Activated naive CD8-positive, alpha-beta T cell treated with anti-CD3 and anti-CD28 coated beads for 36 hours (primary cell): ENCODE results near the gene SLC26A6. TPM values are rescaled to one million over a fixed set of nuclear protein-coding genes. Genes with fewer than 3 reads are reported as not detected.
A peak's percentile ranks its signal among the peaks of the same experiment; 100 is the strongest.

Source experiments
- DNase-seq: peaks from one replicate; pipeline ENCODE4 v3.0.0; 2021
- H3K27ac Mint-ChIP-seq: one replicate; pipeline ENCODE4 v1.8.0; 2022; ENCODE audit warnings: mild to moderate bottlenecking, moderate library complexity, mixed read lengths
- H3K27me3 Mint-ChIP-seq: one replicate; pipeline ENCODE4 v1.8.0; 2022; ENCODE audit warnings: mild to moderate bottlenecking, mixed read lengths
- H3K36me3 Mint-ChIP-seq: one replicate; pipeline ENCODE4 v1.8.0; 2021; ENCODE audit warnings: mild to moderate bottlenecking, mixed read lengths
- H3K4me1 Mint-ChIP-seq: one replicate; pipeline ENCODE4 v1.8.0; 2021; ENCODE audit warnings: mixed read lengths
- H3K4me3 Mint-ChIP-seq: one replicate; pipeline ENCODE4 v1.8.0; 2022; ENCODE audit warnings: mild to moderate bottlenecking, moderate library complexity, mixed read lengths
- H3K9me3 Mint-ChIP-seq: one replicate; pipeline ENCODE4 v1.8.0; 2022; ENCODE audit warnings: mixed read lengths
- total RNA-seq, 2 experiments: library from RNA; stranded (reverse); gene quantifications; one replicate each; pipeline ENCODE4 v1.2.3, GENCODE V29; 2021

SLC26A6 gene
- total RNA-seq, 2 experiments from 2014 or later = 16.6 to 18.4 TPM

DNA sequence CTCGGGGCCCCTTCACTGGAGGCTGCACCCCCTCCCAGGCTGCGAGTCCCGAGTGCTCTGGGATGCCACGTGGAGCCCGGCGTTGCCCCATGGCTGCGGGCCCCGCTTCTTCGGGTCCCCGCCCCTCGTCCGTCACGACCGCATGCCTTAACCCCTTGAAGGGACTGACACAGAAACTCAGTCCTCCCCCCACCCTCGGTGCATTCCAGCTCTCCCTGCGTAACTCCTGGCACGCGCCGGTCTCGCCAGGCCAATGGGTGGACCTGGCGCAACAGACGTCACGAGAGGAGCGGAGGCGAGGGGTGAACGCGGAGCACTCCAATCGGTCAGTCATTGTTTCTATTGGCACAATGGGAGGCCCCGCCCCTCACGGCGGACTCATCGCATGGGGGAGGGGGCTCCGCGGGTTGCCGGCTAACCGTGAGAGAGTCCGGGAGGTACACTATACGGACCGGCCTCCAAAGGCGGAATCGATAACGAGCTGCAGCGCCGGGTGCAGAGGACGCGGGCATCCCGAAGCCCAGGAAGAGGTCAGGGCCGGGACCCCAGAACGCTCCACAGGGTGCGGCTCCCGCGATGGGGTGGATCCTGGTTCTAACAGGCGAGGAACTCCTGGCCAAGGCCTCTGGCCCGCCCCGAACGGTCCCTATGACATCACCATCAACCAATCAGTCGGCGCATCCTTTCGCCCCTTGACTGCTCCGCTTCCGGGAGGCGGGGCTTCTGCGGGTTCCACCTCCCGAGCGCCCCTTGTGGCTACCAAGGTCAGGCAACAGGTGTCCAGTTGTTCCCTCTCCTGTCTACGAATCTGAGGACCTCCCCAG lies 28.4 kb upstream of the SLC26A6 start:
- H3K27ac Mint-ChIP-seq = peak overlapping the region; percentile 84
- peak overlapping the region; percentile 83 for H3K4me3 Mint-ChIP-seq
- peaks cover 43% of the 10 kb centered on the region for H3K27me3 Mint-ChIP-seq
- peaks cover 6% of the 10 kb centered on the region for H3K36me3 Mint-ChIP-seq
- peaks cover 11% of the 10 kb centered on the region for H3K4me1 Mint-ChIP-seq
- H3K9me3 Mint-ChIP-seq = no peaks in the 10 kb centered on the region
- peak; percentile 91 for DNase-seq

DNA sequence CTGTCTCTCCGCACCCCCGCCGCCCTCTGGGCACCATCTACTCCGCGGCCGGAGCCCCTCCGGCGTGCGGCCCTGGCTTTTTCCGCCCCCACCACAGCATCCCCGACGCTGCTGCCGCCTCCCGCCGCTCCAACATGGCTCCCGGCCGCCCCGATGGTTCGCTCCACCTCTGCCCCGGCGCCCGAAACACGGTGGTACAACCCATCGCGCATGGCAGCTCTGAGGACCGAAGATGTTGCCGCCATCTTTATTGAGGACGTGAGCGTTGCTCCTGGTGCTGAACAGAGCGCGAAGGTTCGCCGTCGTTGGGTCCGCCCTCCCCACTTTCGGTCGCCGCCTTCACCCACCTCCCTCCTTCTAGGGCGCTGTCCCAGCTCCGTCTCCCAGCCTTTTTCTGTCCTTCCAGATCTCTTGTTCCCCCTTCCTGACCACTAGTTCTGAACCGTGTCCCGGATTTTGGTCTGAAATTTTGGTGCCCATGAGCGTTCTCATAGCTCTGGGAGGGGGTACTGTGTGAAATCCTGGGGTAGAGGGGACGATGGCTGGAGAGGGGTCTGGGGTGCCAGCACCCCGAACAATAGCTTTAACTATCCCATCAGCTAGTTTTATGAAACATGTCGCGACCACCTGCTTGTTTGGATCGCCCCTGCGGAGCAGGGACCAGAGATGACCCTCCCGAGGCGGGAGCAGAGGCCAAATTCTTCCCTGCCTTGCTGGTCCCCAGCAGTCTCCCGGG lies 27.7 kb upstream of the SLC26A6 start, which contains the start of gene CELSR3:
CELSR3 (minus strand) TSS at position 134 of the 736 bp plus-strand sequence. CDS start 252 bp downstream, outside the sequence.
- peaks cover 11% of the 10 kb centered on the region for H3K4me1 Mint-ChIP-seq
- DNase-seq = peak; percentile 73
- no peaks in the 10 kb centered on the region for H3K9me3 Mint-ChIP-seq
- peaks cover 5% of the 10 kb centered on the region for H3K36me3 Mint-ChIP-seq
- H3K27ac Mint-ChIP-seq = peak within 1 kb of the TSS; percentile 84
- H3K27me3 Mint-ChIP-seq = peaks cover 43% of the 10 kb centered on the region
- peak within 1 kb of the TSS; percentile 83 for H3K4me3 Mint-ChIP-seq

DNA sequence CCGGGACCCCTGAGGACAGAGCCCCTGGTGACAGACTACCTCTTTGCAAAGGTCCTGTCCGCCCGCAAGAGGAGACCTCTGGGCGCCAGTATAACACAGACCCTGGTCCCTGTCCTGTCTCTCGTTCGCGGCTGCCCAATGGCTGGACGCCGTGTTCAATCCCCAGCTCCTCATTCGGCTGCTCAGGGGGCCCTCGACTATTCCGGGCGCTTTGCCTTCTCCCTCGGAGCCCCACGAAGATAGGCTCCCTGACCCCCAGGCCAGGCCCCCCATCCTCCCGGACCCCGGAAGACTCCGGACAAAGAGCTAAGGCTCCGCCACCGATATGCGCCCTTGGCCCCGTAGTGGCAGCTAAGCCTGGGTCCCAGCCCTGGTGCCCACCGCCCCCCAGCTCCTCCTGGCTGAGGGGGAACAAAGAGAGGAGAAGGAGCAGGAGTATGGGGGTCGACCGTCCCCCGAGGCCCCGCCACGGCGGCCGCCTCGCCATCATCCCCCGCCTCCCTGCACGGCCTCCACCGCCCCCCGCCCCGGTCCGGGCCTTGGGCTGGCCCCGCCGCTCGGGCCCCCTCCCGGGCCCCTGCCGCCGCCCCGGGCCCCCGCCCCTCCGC lies 27.0 kb upstream of the SLC26A6 start:
- no peak for DNase-seq
- H3K36me3 Mint-ChIP-seq = peaks cover 4% of the 10 kb centered on the region
- no peaks in the 10 kb centered on the region for H3K9me3 Mint-ChIP-seq
- H3K27ac Mint-ChIP-seq = no peak overlapping the region
- no peak overlapping the region for H3K4me3 Mint-ChIP-seq
- peaks cover 14% of the 10 kb centered on the region for H3K4me1 Mint-ChIP-seq
- H3K27me3 Mint-ChIP-seq = peaks cover 43% of the 10 kb centered on the region

DNA sequence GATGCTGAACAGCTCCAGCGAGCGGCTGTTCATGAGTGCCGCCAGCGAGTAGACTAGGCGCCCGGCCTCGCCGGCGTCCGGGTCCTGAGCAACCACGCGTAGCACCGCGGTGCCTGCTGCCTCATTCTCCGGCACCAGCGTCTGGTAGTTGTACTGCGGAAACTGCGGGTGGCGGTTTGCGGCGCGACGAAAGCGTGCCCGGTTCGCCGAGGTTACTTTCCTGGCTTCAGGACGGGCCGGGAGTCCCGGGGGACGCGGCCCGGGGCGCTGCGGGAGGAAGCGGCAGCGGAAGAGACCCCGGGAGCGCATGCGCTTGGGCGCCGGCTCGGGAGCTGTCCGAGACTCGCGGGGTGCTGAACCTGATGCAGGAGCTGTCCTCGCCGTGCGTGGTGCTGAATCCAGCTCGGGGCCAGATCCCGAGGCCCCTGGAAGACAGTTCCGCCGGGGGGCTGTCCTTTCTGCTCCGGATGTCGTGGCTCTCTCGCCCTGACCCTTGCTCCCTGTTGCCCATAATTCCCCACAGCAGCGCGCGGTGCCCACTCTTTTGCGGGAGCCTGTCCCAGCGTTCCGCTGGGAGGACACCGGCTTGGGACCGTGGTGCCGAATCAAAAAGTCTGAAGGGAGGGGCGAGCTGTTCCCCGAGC lies 26.4 kb upstream of the SLC26A6 start:
- H3K27me3 Mint-ChIP-seq = peaks cover 43% of the 10 kb centered on the region
- H3K4me1 Mint-ChIP-seq = peaks cover 14% of the 10 kb centered on the region
- DNase-seq = peak; percentile 77
- H3K27ac Mint-ChIP-seq = no peak overlapping the region
- no peaks in the 10 kb centered on the region for H3K9me3 Mint-ChIP-seq
- H3K36me3 Mint-ChIP-seq = peaks cover 7% of the 10 kb centered on the region
- peak overlapping the region; percentile 34 for H3K4me3 Mint-ChIP-seq

DNA sequence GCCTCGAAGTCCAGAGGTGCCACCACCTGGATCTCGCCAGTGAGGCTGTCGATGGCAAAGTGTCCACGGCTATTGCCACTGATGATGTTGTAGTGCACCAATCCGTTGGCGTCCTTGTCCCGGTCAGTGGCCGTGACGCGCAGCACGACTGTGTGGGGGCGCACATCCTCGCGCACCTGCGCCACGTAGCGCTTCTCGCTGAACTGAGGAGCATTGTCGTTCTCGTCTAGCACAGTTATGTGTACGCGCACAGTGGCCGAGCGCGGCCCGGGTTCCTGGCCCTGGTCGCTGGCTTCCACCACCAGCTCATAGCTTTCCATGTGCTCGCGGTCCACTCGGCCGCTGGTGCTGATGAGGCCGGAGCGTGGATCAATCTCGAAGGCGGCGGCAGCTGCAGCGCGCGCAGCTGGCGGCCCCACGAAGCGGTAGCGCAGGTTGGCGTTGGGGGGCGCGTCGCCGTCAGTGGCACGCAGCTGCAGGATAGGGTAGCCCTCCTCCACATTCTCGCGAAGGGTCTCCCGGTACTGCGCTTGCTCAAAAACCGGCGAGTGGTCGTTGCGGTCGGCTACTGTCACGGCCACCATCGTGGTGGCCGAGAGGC lies 25.6 kb upstream of the SLC26A6 start:
- Mint-ChIP-seq H3K4me3 (no peak overlapping the region), H3K27me3 (peaks cover 43% of the 10 kb centered on the region), H3K27ac (no peak overlapping the region), H3K4me1 (peaks cover 14% of the 10 kb centered on the region), H3K36me3 (peaks cover 8% of the 10 kb centered on the region), H3K9me3 (no peaks in the 10 kb centered on the region)
- no peak for DNase-seq

DNA sequence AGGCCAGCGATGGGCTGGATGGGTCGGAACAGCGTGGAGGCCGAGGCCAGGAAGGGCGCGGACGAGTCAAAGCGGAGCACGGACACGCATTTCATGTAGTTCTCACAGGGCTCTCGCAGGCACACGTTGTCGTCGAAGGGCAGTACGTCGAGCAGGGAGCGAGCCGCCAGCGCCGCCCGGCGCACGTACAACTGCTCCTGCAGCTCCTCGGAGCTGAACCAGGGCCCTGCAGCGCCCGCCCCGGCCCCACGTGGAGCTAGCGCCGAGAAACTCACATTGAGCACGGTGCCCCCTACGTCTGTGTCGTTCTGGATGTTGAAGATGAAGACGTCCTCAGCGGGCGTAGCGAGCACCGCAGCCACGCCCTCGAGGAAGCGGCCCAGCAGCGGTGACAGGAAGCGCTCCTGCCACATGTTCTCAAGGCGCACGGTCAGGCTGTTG lies 21.6 kb upstream of the SLC26A6 start:
- Mint-ChIP-seq H3K9me3 (no peaks in the 10 kb centered on the region), H3K4me1 (peaks cover 11% of the 10 kb centered on the region), H3K27me3 (peaks cover 20% of the 10 kb centered on the region), H3K4me3 (peak overlapping the region; percentile 80), H3K27ac (peak overlapping the region; percentile 86), H3K36me3 (peaks cover 19% of the 10 kb centered on the region)
- peak; percentile 55 for DNase-seq

DNA sequence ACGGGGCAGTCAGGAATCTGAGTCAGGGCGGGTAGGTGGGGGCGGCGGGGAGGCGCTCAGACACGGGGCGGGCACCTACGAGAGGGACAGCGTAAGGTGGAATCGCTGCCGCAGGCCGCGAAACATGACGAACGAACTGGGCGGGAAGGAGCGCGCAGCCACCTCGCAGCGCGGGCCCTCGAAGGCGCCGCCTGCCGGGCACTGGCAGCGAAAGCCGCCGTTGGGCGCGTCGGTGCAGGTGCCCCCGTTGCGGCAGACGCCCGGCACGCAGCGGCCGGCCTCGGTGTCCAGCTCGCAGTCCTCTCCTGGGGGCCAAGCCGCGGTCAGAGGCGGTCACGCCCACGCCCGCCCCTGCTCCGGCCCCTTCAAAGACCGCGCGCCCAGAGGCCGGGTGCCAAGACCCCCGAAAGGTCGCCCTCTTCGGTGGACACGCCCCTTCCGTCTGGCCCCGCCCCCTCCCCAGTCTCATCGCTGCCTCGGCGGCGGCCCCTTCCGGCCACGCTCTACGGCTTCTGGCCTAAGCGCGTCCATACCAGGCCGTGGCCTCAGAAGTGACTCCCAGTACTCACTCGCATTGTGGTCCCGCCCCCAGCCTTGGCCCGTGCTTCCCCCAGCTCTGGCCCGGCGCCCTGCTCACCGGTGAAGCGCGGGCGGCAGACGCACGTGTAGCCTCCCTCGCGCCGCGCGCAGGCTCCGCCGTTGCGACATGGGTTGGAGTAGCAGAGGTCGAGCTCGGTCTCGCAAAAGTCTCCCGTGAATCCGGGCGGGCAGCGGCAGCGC lies 21.0 kb upstream of the SLC26A6 start:
- peak; percentile 92 for DNase-seq
- H3K27ac Mint-ChIP-seq = peak overlapping the region; percentile 91
- H3K4me1 Mint-ChIP-seq = peaks cover 10% of the 10 kb centered on the region
- peaks cover 19% of the 10 kb centered on the region for H3K36me3 Mint-ChIP-seq
- H3K9me3 Mint-ChIP-seq = no peaks in the 10 kb centered on the region
- peaks cover 14% of the 10 kb centered on the region for H3K27me3 Mint-ChIP-seq
- peak overlapping the region; percentile 83 for H3K4me3 Mint-ChIP-seq

DNA sequence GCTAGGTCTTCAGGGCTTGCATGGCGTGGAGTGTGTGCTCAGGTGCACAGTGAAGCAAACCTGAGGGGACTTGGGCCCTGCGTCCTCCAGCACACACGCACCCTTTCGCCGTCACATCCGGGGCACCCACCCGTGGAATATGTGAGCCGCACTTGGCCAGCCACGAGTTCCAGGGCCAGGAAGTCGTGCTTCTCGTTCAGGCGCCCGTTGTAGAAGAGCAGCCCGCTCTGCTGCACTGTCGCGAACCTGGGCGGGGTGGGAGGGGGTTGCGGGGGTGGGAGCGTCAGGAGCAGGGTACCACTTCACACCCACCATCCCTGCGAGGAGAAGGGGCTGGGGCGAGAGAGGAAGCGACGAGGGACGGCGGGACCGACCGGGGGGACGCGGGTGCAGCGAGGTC lies 20.3 kb upstream of the SLC26A6 start:
- Mint-ChIP-seq H3K36me3 (peaks cover 19% of the 10 kb centered on the region), H3K9me3 (no peaks in the 10 kb centered on the region), H3K27ac (peak overlapping the region; percentile 91), H3K4me3 (peak overlapping the region; percentile 83), H3K4me1 (peaks cover 10% of the 10 kb centered on the region), H3K27me3 (peaks cover 9% of the 10 kb centered on the region)
- peak; percentile 72 for DNase-seq

DNA sequence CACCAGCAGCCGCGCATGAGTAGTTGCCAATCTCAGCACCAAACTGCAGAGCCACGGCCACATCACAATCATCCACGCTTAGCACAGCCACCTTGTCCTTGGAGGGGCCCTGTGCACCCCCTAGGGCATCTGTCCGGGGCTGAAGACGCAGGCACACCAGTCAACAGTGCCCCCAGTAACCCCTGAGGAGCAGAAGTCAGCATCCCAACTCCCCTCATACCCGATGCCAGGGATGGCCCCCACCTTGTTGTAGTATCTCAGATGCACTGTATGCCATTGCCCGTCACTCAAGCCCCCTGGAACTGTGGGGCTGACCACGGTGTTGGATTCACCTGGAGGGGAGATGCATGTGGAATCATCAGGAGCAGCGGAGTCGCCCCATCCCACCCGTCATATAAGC lies 19.8 kb upstream of the SLC26A6 start:
- Mint-ChIP-seq H3K36me3 (peaks cover 19% of the 10 kb centered on the region), H3K9me3 (no peaks in the 10 kb centered on the region), H3K4me3 (peak overlapping the region; percentile 83), H3K4me1 (peaks cover 10% of the 10 kb centered on the region), H3K27me3 (peaks cover 6% of the 10 kb centered on the region), H3K27ac (peak overlapping the region; percentile 91)
- no peak for DNase-seq

DNA sequence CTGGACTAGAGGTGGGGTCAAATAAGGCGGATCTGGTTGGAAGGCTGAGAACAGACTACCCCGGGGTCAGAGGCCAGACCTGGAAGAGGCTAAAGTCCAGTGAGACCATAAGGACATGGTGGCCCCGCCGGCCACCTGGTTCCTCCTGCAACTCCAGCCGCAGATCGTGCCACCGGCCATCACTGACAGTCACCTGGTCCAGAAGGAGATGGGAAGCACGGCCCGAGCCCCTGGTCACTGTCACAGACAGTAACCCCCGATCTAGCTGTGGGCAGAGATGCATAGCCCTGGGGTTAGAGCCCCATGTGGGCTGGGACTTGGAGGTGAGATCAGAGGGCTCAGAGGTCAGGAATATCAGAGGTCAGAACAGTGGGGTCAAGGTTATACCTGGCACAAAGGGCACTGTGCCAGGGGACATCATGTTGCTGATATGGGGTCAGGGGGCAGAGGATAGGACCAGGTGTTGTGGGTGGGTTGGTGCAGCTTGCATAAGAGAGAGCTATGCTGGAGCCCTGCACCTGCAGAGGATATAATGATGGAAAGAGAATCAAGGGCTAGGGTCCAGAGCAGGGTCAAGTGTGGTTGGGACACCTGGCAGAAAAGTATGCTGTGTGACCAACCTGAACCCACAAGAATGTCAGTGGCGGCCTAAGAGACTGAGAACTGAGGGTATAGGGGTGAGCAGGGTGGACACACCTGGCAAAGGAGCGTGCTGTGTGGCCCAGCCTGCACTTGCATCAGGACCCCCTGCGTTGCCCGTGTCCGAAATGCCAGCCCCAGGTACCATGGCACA lies 17.9 kb upstream of the SLC26A6 start:
- no peak overlapping the region for H3K4me3 Mint-ChIP-seq
- H3K4me1 Mint-ChIP-seq = peaks cover 10% of the 10 kb centered on the region
- no peak for DNase-seq
- no peaks in the 10 kb centered on the region for H3K27me3 Mint-ChIP-seq
- no peak overlapping the region for H3K27ac Mint-ChIP-seq
- H3K36me3 Mint-ChIP-seq = peaks cover 19% of the 10 kb centered on the region
- no peaks in the 10 kb centered on the region for H3K9me3 Mint-ChIP-seq

DNA sequence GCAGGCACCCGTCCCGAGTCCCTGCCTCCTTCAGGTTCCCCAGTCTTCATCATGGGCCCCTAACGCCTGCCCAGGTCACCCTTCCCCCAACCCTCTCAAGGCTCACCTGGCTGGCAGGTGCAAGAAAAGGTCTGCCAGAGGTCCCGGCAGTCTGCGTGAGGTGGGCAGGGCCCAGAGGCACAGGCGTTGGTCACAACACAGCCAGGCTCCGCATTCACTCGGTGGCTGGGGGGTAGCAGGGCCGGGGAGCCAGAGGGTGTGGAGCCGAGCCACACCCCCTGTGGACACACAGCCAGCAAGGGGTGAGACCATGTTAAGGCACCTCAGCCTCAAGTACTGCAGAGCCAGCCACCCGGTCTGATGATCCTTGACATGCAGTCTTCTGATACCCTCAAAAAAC lies 16.5 kb upstream of the SLC26A6 start:
- Mint-ChIP-seq H3K4me3 (no peak overlapping the region), H3K27ac (no peak overlapping the region), H3K9me3 (no peaks in the 10 kb centered on the region), H3K27me3 (no peaks in the 10 kb centered on the region), H3K36me3 (peaks cover 16% of the 10 kb centered on the region), H3K4me1 (peaks cover 6% of the 10 kb centered on the region)
- DNase-seq = no peak

DNA sequence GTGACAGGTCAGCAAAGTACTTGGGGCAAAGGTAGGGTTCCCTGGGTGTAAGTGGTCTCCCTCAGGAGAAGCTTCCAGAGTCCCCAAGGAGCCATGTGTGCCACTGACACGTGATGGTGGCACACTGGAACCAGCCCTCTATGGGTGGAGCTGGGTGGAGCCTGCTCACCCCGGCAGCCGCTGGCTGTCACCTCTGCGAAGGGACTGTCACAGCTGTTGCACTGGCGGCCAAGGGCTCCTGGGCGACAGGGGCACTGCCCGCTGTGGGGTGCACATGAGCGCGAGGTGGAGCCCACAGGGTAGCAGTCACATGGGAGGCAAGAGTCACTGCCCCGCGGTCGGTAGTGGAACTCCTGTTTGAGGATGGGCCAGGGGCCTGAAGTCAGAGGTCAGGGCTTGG lies 15.5 kb upstream of the SLC26A6 start:
- Mint-ChIP-seq H3K27me3 (no peaks in the 10 kb centered on the region), H3K36me3 (peaks cover 15% of the 10 kb centered on the region), H3K4me3 (no peak overlapping the region), H3K4me1 (peaks cover 5% of the 10 kb centered on the region), H3K27ac (no peak overlapping the region), H3K9me3 (no peaks in the 10 kb centered on the region)
- no peak for DNase-seq

DNA sequence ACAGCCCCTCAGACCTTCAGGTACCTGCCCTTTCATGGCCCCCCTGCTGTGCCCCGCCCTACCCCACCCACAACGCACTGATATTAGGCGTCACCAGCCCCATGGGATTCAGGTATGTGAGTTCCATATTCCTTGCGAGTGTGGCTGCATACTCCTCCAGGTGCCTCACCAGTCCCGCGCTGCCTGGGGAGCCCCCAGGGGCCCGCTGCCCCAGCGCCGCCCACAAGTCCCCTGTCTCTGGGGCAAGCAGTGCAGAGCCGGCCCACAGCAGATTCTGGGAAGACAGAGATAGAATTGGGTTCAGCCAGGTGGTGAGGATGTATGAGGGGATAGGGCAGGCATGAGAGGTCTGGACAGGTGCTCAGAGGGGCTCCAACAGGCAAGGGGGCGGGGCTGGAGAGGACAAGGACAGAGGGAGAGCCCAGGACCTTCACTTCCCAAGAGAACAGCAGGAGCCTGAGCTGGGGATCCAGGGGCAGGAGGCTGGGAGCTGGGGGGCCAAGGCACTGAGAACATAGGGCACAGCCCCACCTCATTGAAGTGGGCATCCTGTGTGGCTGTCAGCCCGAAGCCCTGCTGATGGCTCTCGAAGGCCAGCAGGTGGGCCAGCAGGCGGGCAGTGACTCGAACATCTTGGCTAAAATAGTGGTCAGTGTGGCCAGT lies 13.1 kb upstream of the SLC26A6 start:
- Mint-ChIP-seq H3K4me1 (no peaks in the 10 kb centered on the region), H3K4me3 (no peak overlapping the region), H3K36me3 (peaks cover 4% of the 10 kb centered on the region), H3K27ac (no peak overlapping the region), H3K9me3 (no peaks in the 10 kb centered on the region), H3K27me3 (no peaks in the 10 kb centered on the region)
- DNase-seq = no peak
